ENCODE measurements around the gene PRAME.

PRAME gene

GRCh38 chr22:22599248-22599647 lies 40.2 kb upstream of the PRAME start:
- no peak for TF ChIP-seq CTCF (IDR thresholded peaks at IDR 0.05; ENCODE audit: low read depth, low read length)
- no peaks in the 10 kb centered on the region for H3K4me1 ChIP-seq

GRCh38 chr22:22598144-22598543 lies 39.1 kb upstream of the PRAME start:
- H3K27me3 ChIP-seq = peaks cover 13% of the 10 kb centered on the region
- no peak overlapping the region for H3K4me3 ChIP-seq (ENCODE audit: low read depth, low read length)
- H3K9me3 ChIP-seq = no peaks in the 10 kb centered on the region

More at GRCh38 chr22:22599248-22599647, 40.2 kb upstream of the PRAME start:
- no peaks in the 10 kb centered on the region for H3K36me3 ChIP-seq
- H3K4me3 ChIP-seq (ENCODE audit: low read depth, low read length) = no peak overlapping the region
- peaks cover 13% of the 10 kb centered on the region for H3K27me3 ChIP-seq
- DNase-seq = no peak
- no peaks in the 10 kb centered on the region for H3K9me3 ChIP-seq

GRCh38 chr22:22595001-22595835 lies 36.2 kb upstream of the PRAME start:
- no peak overlapping the region for H3K4me3 ChIP-seq (ENCODE audit: low read depth, low read length)
- no peaks in the 10 kb centered on the region for H3K36me3 ChIP-seq
- no peaks in the 10 kb centered on the region for H3K9me3 ChIP-seq
- no peak for DNase-seq
- H3K27me3 ChIP-seq = peaks cover 5% of the 10 kb centered on the region
- TF ChIP-seq CTCF (IDR thresholded peaks at IDR 0.05; ENCODE audit: low read depth, low read length) = no peak
- no peaks in the 10 kb centered on the region for H3K4me1 ChIP-seq

More at GRCh38 chr22:22598144-22598543, 39.1 kb upstream of the PRAME start:
- no peak for TF ChIP-seq CTCF (IDR thresholded peaks at IDR 0.05; ENCODE audit: low read depth, low read length)
- DNase-seq = no peak
- no peaks in the 10 kb centered on the region for H3K36me3 ChIP-seq
- no peaks in the 10 kb centered on the region for H3K4me1 ChIP-seq

GRCh38 chr22:22593964-22594656 lies 35.0 kb upstream of the PRAME start:
- H3K4me1 ChIP-seq = no peaks in the 10 kb centered on the region
- H3K9me3 ChIP-seq = no peaks in the 10 kb centered on the region
- peak; percentile 89 for TF ChIP-seq CTCF (IDR thresholded peaks at IDR 0.05; ENCODE audit: low read depth, low read length)
- H3K27me3 ChIP-seq = peaks cover 5% of the 10 kb centered on the region
- peak; percentile 67 for DNase-seq
- H3K36me3 ChIP-seq = no peaks in the 10 kb centered on the region
- H3K4me3 ChIP-seq (ENCODE audit: low read depth, low read length) = no peak overlapping the region

GRCh38 chr22:22593250-22593649 lies 34.2 kb upstream of the PRAME start:
- DNase-seq = no peak
- peaks cover 4% of the 10 kb centered on the region for H3K27me3 ChIP-seq
- TF ChIP-seq CTCF (IDR thresholded peaks at IDR 0.05; ENCODE audit: low read depth, low read length) = no peak
- no peak overlapping the region for H3K4me3 ChIP-seq (ENCODE audit: low read depth, low read length)
- H3K4me1 ChIP-seq = no peaks in the 10 kb centered on the region
- no peaks in the 10 kb centered on the region for H3K36me3 ChIP-seq
- H3K9me3 ChIP-seq = no peaks in the 10 kb centered on the region
